Fibroblast of the aortic adventitia (primary cell): ENCODE results near the gene HTR2C. TPM values are rescaled to one million over a fixed set of nuclear protein-coding genes. Genes with fewer than 3 reads are reported as not detected.

Experiments
- DNase-seq: peaks from one replicate; pipeline ENCODE4 v3.0.0-alpha.2; 2010; ENCODE audit warnings: low read depth
- H3K4me3 ChIP-seq: 2 replicates; pipeline ENCODE4 v1.5.1; 2011; ENCODE audit warnings: low read depth, mild to moderate bottlenecking, control low read depth, low read length, moderate library complexity
- CTCF ChIP-seq: IDR thresholded peaks from 2 replicates; pipeline ENCODE4 v1.5.1; 2011; ENCODE audit warnings: mild to moderate bottlenecking, low read length, control low read depth, inconsistent platforms; ENCODE audit not compliant: insufficient read depth
- total RNA-seq: library from RNA; depleted of rRNA; stranded (reverse); fragments of >200 nt; gene quantifications from 2 replicates; pipeline ENCODE4 v1.2.3, GENCODE V29; 2012; ENCODE audit warnings: low replicate concordance

HTR2C gene
- total RNA-seq, 1 donor = not detected

GRCh38 chrX:114889481-114889880 lies 305.6 kb downstream of the HTR2C start:
- no peak overlapping the region for H3K4me3 ChIP-seq
- DNase-seq = peak; percentile 16
- no peak for TF ChIP-seq CTCF

- no peak for DNase-seq
- TF ChIP-seq CTCF = no peak
- no peak overlapping the region for H3K4me3 ChIP-seq
These were observed 319.7 kb downstream of the HTR2C start for GRCh38 chrX:114903618-114904017.

DNA sequence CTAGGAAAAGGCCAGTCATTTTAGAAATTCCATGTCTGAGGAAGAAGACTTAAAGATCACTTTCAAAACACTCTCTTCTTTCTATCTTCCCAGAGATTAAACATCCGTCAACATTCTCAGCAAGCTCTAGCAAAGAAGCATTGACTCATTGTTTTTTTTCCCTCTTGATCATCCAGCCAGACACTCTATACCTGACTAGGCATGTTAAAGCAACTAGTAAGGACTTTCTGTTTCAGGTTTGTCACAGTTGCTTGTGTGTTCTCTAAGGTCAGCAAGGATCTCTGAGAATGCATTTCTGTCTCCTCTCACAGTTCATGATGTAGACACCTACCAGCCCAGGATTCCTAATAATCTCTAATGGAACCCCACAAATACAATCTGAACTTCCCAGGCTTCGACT lies 321.4 kb downstream of the HTR2C start:
- TF ChIP-seq CTCF = no peak
- no peak for DNase-seq
- H3K4me3 ChIP-seq = no peak overlapping the region

- TF ChIP-seq CTCF = no peak
- no peak for DNase-seq
- H3K4me3 ChIP-seq = no peak overlapping the region
These were observed 323.2 kb downstream of the HTR2C start for GRCh38 chrX:114906984-114907510.

DNA sequence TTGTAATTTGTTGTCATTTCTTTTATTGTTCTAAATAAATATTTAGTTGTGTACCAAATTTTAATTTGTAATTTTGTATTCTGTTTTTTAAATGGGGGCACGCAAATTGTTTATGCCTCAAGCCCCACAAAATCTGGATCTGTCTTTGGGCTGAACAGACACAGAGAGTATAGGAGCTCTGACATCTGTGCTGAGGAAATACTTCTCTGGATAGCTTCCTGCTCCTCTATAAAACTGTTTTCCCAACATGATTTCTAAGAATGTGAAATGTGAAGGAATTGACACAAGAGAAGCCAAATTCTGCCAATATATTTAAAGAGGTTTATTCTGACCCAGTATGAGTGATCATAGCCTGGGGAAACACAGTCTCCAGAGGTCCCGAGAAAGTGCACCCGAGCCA lies 340.5 kb downstream of the HTR2C start:
- DNase-seq = no peak

DNA sequence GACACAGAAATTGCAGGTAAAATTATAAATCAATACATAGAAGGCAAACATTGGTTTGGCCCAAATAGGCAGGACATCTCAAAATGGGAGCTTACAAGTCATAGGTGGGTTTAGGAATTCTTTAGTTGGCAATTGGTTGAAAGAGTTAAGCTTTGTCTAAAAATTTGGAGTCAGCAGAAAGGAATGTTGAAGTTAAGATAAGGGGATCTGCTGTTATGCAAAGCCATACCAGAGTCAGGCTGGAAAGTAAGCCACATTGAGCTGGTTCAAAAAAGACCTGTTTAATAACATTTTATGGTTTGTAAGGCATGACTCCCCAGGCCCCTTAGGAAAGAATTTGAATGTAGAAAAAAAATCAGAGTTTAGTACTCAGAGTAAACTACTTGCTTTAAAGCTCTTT lies 341.0 kb downstream of the HTR2C start:
- no peak overlapping the region for H3K4me3 ChIP-seq
- no peak for TF ChIP-seq CTCF
- DNase-seq = peak; percentile 89

More for the DNA sequence above, 340.5 kb downstream of the HTR2C start:
- TF ChIP-seq CTCF = no peak
- no peak overlapping the region for H3K4me3 ChIP-seq

DNA sequence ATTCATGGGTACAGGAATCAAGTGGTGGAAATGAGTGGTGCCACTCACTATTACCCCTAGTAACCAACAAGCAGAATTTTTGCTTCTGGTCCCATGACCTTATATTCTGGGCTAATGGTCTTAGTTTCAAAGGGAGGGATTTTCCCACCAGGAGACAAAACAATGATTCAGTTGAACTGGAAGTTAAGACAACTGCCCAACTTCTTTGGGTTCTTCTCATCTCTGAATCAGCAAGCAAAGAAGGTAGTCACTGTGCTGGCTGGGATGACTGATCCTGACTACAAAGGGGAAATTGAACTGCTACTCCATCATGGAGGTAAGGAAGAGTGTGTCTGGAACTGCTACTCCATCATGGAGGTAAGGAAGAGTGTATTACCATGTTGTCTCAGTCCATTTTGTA lies 346.3 kb downstream of the HTR2C start:
- no peak overlapping the region for H3K4me3 ChIP-seq
- TF ChIP-seq CTCF = no peak
- DNase-seq = peak; percentile 4
